Measurements from ENCODE around the gene CREBBP. TPM values are rescaled to one million over a fixed set of nuclear protein-coding genes. Genes with fewer than 3 reads are reported as not detected.
A peak's percentile ranks its signal among the peaks of the same experiment; 100 is the strongest.

CREBBP gene
- total and polyA plus RNA-seq, 2 donors (not counting 3 experiments of a cell fraction or from before 2014, with no cell fraction given), result 13.8 to 72.7 TPM

DNA sequence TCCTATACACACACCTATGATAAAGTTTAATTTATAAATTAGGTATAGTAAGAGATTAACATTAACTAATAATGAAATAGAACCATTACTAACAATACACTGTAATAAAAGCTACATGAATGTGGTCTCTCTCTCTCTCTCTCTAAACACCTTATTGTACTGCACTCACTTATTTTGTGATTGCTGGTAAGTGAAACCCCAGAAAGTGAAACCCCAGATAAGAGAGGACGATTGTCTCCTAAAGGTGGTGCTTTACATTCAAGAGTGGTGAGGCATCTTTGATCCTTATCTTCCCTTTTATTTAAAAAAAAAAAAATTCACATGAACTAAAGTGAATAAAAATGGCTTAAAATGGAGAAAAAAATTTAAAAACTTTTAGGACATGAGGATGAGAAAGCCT, 83.0 kb downstream of the CREBBP start:
- H3K9me3 ChIP-seq (replicated peaks; ENCODE audit: control insufficient read depth, insufficient read depth, low read length), result no peaks in the 10 kb centered on the region
- peaks cover 0 to 2% of the 10 kb centered on the region in 2 experiments for H3K36me3 ChIP-seq (ENCODE audit: control insufficient read depth in 2 of 2, extremely low read depth in 1 of 2, insufficient read depth in 2 of 2, low read length in 2 of 2)
- intact Hi-C loops (cut with micrococcal nuclease) (loop anchor here (10.0 kb wide), 1 partner anchor 77 kb away; no protein-coding TSS in a partner anchor), dilution Hi-C loops (cut with MboI; ENCODE audit: extremely low pct_ligation_motif_present, low sequenced_read_pairs) (no loop called here)
- CTCF ChIA-PET, result interaction anchor here (1.3 kb wide), 1 partner anchor 18 kb away, joined by 3 read pairs; no protein-coding TSS in a partner anchor
- no peak for FAIRE-seq
- no peak overlapping the region for H3K4me3 ChIP-seq (replicated peaks in 1 of 3; ENCODE audit: insufficient read depth in 1 of 3, low read depth in 1 of 3, low read length in 3 of 3)
- BruUV-seq (replicated peaks), result no TSS peak
- H3K4me1 ChIP-seq (ENCODE audit: control insufficient read depth, extremely low read depth, insufficient read depth, low read length), result peaks cover 6% of the 10 kb centered on the region
- POLR2A ChIA-PET, result no interaction called here
- TF ChIP-seq GATA2 (IDR thresholded peaks at IDR 0.05; ENCODE audit: insufficient read depth, insufficient read length, low read depth, low read length) (peak; percentile 10), JUN (IDR thresholded peaks at IDR 0.05; ENCODE audit: borderline replicate concordance, insufficient read depth, insufficient read length, low read depth) (no peak), POLR2A (IDR thresholded peaks at IDR 0.05; ENCODE audit: low read depth, low read length) (no peak), CTCF (IDR thresholded peaks at IDR 0.05; ENCODE audit: extremely low read depth in 1 of 2, insufficient read depth in 1 of 2, low read depth in 1 of 2, low read length in 2 of 2) (no peak), EZH2 (IDR thresholded peaks at IDR 0.05; ENCODE audit: borderline replicate concordance, low read depth, low read length, severe bottlenecking) (no peak)
- TF ChIP-seq, protein P1, sequence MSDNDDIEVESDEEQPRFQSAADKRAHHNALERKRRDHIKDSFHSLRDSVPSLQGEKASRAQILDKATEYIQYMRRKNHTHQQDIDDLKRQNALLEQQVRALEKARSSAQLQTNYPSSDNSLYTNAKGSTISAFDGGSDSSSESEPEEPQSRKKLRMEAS (IDR thresholded peaks at IDR 0.05; ENCODE audit: insufficient read depth, insufficient read length), result no peak
- DNase-seq (ENCODE audit: low read depth, low spot score), result no peak
- no peak overlapping the region for H3K4me2 ChIP-seq (ENCODE audit: insufficient read depth, low read length)
- peaks cover 25% of the 10 kb centered on the region for H4K20me1 ChIP-seq (replicated peaks; ENCODE audit: control insufficient read depth, extremely low read depth, insufficient read depth, low read length)
- H3K9ac ChIP-seq (replicated peaks; ENCODE audit: extremely low read depth, insufficient read depth, low read length), result no peak overlapping the region
- H3K79me2 ChIP-seq (ENCODE audit: control insufficient read depth, insufficient read depth, low read length), result peaks cover 73% of the 10 kb centered on the region
- no peak overlapping the region for H3K27ac ChIP-seq (ENCODE audit: insufficient read depth, low read depth, low read length)
- H3K9me1 ChIP-seq (replicated peaks; ENCODE audit: control insufficient read depth, extremely low read depth, insufficient read depth, low read length), result no peaks in the 10 kb centered on the region
- H2AFZ ChIP-seq (ENCODE audit: low read depth, low read length), result no peak overlapping the region
- no peaks in the 10 kb centered on the region for H3K27me3 ChIP-seq (ENCODE audit: control insufficient read depth in 2 of 2, insufficient read depth in 2 of 2, low read length in 2 of 2)

All from endothelial cell of umbilical vein (primary cell).